K562 (cell line): ENCODE data around the gene ZNF593OS. TPM values are rescaled to one million over a fixed set of nuclear protein-coding genes. Genes with fewer than 3 reads are reported as not detected.

ENCODE experiments used
- AFF1 ChIP-seq, 2 experiments: fragments of 450-650 bp; IDR thresholded peaks; 2 replicates each; pipeline ENCODE4 v1.6.1; 2018; ENCODE audit warnings: mild to moderate bottlenecking in 2 of 2, low read depth in 1 of 2; ENCODE audit not compliant: partially characterized antibody in 2 of 2
- FOXP1 ChIP-seq: sonication (generic); formaldehyde crosslinking; IDR thresholded peaks from 2 replicates; pipeline ENCODE4 v1.8.0; 2022; ENCODE audit warnings: mild to moderate bottlenecking, missing genetic modification reagents
- HDAC3 ChIP-seq: fragments of 450-650 bp; IDR thresholded peaks from 2 replicates; pipeline ENCODE4 v1.6.1; 2018; ENCODE audit warnings: borderline replicate concordance, mild to moderate bottlenecking, moderate library complexity; ENCODE audit not compliant: partially characterized antibody
- MIER1 ChIP-seq: fragments of 450-650 bp; IDR thresholded peaks from 2 replicates; pipeline ENCODE4 v1.6.1; 2016; ENCODE audit warnings: antibody characterized with exemption, mild to moderate bottlenecking, low read depth
- NCOA2 ChIP-seq, 2 experiments: fragments of 450-650 bp; IDR thresholded peaks; 2 replicates each; pipeline ENCODE4 v1.6.1; 2018; ENCODE audit warnings: mild to moderate bottlenecking in 2 of 2, moderate library complexity in 1 of 2; ENCODE audit not compliant: partially characterized antibody in 2 of 2
- POLR2B ChIP-seq: fragments of 450-650 bp; IDR thresholded peaks from 2 replicates; pipeline ENCODE4 v1.6.1; 2018; ENCODE audit warnings: low read depth; ENCODE audit not compliant: partially characterized antibody
- ZBTB34 ChIP-seq: fragments of 250-450 bp; sonication (Bioruptor Pico); IDR thresholded peaks from 2 replicates; pipeline ENCODE4 v1.8.0; 2021; ENCODE audit warnings: mild to moderate bottlenecking, moderate library complexity
- polyA plus RNA-seq, 8 experiments: library from polyadenylated mRNA; depleted of rRNA in 4 of 8; stranded (reverse) in 5 of 8; unstranded in 3 of 8; fragments of >200 nt; fragmentation: Nextera tagmentation in 2 of 8; fragmentation: Illumina TruSeq in 1 of 8; extraction: Ambion mirVana in 2 of 8; extraction: Trizol in 1 of 8; gene quantifications; 2 replicates each; pipeline versions ENCODE4 v1.2.1 to v1.2.3, GENCODE V29; 2011 to 2014; ENCODE audit warnings: inconsistent platforms in 1 of 8, missing spikeins in 1 of 8
- total RNA-seq, 7 experiments: library from RNA; depleted of rRNA in 6 of 7; stranded (reverse); fragments of >200 nt in 6 of 7; fragmentation: Illumina TruSeq in 2 of 7; extraction: Trizol in 2 of 7; gene quantifications; 2 replicates each; pipeline versions ENCODE4 v1.2.1 to v1.2.3, GENCODE V29; 2011 to 2021; ENCODE audit warnings: low replicate concordance in 1 of 7
- TF ChIP-seq, protein P1 (sequence below): fragments of 450-650 bp; formaldehyde crosslinking; IDR thresholded peaks from 2 replicates; pipeline ENCODE4 v1.4.0; 2020; ENCODE audit warnings: mild to moderate bottlenecking, moderate library complexity

Gene ZNF593OS
- total and polyA plus RNA-seq, 9 of the 15 experiments (the other 6 are each of a cell fraction or from before 2014, with no cell fraction given), result 0.24 to 0.27 TPM; not detected in 7

DNA sequence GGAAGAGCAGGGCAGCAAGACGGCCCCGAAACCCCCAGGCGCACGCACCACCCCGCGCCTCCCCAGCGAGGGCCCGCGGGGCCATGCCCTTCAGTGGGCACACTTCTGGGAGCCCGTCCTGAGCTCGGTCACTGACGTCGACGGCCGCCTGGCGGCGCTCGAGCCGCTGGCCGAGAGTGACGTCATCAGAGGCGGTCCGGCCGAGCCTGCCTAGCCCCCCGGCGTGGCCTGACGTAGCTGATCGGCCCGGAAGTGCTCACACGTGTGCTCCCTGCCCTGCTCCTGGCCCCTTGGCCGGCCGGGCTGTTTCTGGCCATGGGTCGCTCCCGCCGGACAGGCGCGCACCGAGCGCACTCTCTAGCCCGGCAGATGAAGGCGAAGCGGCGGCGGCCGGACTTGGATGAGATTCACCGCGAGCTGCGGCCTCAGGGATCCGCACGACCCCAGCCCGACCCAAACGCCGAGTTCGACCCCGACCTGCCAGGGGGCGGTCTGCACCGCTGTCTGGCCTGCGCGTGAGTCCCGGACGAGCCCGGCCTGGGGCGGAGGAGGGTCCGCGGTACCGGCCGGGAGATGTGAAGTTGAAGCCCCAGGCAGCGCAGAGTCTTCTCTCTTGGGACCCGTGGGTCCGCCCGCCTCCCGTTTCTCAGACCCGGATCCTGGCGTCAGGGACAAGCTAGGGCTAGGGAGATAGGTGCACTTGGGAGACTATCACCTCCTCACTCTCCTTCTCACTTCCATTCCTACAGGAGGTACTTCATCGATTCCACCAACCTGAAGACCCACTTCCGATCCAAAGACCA, 1.8 kb downstream of the ZNF593OS start, which contains the start of gene ZNF593 (continued):
- TF ChIP-seq AFF1 (IDR thresholded peaks at IDR 0.05; ENCODE audit: low read depth in 1 of 2, partially characterized antibody in 2 of 2), result no peak
- TF ChIP-seq HDAC3, result no peak
- no peak for TF ChIP-seq NCOA2 (IDR thresholded peaks at IDR 0.05; ENCODE audit: partially characterized antibody in 2 of 2)
- TF ChIP-seq POLR2B, result peak; percentile 67
- no peak; the same call in 1 of the 2 replicates for TF ChIP-seq FOXP1 (CRISPR knock-in tag)
- TF ChIP-seq, protein P1, sequence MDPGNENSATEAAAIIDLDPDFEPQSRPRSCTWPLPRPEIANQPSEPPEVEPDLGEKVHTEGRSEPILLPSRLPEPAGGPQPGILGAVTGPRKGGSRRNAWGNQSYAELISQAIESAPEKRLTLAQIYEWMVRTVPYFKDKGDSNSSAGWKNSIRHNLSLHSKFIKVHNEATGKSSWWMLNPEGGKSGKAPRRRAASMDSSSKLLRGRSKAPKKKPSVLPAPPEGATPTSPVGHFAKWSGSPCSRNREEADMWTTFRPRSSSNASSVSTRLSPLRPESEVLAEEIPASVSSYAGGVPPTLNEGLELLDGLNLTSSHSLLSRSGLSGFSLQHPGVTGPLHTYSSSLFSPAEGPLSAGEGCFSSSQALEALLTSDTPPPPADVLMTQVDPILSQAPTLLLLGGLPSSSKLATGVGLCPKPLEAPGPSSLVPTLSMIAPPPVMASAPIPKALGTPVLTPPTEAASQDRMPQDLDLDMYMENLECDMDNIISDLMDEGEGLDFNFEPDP (CRISPR knock-in tag), result no peak
- TF ChIP-seq MIER1, result no peak
- TF ChIP-seq ZBTB34 (CRISPR knock-in tag), result no peak
